Stimulated activated CD8-positive, alpha-beta memory T cell treated with anti-CD3 and anti-CD28 coated beads, Interleukin-12 subunit alpha, Interleukin-12 subunit beta, amount 100 ng/mL, for 4 hours (primary cell): Measurements from ENCODE around the gene TENM4.

ENCODE experiments used
- DNase-seq: peaks from one replicate; pipeline ENCODE4 v3.0.0-alpha.2; 2020; ENCODE audit warnings: low read depth

TENM4 gene

DNA sequence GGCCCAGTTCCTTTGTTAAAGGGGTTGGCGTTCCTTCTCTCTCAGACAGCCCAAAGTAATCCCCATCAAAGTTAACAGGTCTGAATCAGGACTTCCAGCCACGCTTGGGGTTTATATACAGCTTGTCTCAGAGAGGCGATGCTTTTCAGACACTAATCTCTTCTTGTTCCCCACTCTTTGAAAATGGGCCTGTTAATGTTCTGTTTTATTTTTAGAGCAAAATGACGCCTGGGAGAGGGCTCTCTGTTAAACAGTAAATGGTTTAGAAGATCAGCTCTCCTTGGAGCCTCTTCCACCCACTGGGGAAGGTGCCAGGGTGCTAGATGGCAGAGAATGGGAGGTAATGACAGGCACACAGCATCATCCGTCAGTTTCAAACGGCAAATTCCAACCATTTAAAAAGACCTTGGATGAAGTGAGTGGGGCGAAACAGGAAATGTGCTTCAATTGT lies 630.2 kb downstream of the TENM4 start:
- DNase-seq, result no peak

DNA sequence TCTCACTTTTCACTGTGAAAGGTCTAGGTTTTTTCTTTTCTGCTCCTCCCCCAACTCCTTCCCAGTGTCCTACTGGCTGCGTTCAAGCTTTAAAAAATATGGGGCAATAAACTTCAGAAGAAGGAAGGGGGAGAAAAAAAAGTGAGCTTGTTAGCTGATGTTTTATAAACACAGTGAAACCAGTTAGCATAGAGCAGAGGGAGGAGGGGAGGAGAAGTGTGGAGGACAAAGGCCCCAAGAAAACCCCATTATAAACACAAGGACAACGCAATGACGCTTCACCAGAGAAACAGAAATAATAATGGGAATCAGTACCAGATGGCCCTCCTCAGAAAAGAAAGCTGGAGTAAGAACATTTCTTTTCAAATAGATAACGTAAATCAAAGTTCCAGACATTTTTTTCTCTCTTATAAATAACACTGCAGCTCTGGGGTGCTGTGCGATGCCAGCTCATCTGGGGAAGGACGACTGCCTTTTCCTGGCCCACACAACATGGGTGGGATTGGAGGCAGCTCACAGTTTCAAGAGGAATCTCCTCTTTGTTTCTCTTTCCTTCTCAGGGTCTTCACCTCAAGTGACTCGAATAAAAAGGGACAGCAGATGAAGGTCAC lies 630.8 kb downstream of the TENM4 start:
- DNase-seq, result no peak

DNA sequence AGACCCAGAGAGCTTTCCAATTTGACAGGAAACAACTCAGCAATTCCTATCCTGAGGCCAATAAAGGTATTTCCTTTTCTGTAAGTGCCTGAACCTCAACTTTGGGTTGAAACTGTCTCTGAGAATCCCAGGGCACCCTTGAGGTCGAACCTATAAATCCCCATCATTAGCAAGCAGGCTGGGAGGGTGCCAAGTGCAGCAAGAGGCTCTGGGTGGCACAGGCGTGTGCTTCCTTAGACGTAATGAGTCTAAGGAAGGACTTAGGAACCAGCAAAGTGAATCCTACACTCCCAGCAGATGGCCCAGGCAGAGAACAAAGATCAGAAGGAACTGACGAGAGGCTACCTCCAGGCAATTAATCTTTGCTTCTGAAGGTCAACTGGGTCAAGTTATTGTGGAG lies 631.9 kb downstream of the TENM4 start:
- DNase-seq, result no peak

DNA sequence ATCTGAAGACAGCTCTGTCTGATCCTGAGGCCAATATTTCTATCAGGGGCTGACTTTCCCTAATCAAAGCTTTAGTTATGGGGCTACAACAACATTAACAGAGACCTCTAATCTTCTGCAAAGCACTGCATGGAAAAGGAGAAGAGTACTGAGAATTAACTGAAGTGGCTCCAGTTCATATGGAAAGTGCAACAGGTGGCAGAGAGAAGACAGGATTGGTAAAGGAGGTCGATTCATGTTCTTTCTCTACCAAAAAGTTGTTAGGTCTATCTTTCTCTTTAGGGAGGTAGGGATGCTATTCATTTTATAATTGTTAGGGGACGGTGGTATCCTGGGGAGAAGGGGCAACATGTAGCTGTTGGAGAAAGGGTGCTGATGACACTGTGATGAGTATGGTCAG lies 633.5 kb downstream of the TENM4 start:
- no peak for DNase-seq

DNA sequence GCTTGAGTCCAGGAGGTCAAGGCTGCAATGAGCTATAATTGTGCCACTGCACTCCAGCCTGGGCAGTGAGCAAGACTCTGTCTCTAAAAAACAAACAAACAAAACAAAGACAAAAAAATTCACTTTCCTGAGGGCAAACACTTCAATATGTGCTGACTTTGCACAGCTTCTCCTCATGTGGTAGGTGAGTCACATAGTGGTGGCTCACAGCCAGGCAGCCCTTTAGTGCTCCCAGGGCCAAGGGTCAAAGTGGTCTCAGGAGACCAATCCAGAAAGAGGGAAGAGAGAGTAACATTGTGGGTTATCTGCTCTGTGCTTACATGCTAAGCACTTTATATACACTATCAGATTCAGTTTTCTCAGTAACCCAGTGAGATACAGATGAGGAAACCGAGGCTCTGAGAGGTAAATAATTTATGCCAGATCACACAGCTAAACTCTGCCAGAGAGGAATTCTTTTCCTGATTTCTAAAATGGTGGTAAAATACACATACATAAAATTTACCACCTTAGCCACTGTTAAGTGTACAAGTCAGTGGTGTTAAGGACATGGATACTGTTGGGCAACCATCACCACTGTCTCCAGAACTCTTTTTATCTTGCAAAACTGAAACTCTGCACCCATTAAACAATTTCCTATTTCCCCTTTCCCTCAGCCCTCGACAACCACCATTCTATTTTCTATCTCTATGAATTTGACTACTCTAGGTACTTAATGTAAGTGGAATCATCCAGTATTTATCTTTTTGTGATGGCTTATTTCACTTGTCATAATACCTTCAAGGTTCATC lies 634.4 kb downstream of the TENM4 start:
- no peak for DNase-seq

DNA sequence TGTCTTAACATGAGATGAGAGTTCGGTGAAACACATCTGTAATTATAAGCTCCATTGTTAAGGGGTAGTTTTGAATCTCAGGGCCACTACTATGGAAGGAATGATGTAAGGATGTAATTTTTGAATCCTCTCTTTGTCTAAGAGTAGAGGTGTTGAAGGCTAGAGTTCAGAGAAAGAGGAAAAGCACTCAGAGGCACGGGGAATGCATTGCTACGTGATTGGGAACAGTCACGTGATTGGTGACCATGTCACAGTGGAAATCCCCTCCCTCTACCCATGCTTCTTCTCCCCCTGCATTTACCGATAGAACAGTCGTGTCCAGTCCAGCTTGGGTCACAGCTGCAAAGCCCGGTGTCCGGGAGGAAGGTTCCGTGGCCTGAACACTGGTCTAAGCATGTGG lies 635.8 kb downstream of the TENM4 start:
- no peak for DNase-seq

DNA sequence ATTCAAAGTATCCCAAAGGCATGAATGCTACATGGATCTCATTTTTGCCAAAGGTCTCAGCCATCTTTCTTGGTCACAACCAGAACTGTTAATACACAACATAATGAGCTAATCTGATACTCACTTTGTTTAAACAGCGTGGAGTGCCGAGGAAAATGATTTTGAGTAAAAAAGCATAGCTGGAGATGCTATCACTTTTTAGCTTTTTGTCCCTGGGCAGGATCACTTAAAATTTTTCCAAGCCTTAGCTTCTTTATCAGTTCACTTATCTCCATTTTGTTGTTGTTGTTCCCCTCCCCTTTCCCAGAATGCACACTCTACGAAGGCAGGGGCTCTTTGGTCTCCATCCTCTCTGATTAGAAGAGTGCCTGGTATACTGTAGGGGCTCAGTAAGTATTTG lies 636.8 kb downstream of the TENM4 start:
- no peak for DNase-seq

DNA sequence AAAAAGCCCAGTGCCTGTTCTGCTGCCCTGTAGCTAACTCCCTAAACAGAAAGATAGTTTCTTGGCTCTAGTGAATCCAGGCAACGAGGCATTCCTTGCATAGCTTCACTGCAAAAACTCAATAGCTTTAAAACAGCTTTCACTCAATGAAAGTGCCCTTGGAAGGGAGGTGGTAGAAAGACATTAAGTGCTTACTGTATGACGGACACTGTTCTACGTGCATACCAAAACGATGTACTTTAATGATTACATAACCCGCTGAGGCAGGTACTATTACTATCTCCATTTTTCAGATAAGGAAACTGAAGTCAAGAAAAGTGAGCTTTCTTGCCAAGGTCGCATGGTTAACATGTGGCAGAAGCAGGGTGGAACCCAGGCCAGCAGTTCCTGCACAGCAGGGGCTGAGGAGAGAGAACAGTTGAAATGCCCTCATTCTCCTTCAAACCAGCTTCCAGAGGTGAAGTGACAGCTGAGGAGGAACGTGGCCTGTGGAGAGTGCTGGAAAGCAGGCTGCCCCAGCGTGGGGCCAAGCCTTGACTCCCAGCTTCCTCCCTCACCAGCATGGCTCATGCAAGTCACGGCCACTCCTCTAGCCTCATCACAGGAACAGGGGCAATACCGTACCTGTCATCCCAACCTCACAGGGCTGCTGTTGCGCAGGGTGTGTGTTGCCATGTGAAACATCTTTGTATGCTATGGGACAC lies 638.6 kb downstream of the TENM4 start:
- DNase-seq, result no peak

DNA sequence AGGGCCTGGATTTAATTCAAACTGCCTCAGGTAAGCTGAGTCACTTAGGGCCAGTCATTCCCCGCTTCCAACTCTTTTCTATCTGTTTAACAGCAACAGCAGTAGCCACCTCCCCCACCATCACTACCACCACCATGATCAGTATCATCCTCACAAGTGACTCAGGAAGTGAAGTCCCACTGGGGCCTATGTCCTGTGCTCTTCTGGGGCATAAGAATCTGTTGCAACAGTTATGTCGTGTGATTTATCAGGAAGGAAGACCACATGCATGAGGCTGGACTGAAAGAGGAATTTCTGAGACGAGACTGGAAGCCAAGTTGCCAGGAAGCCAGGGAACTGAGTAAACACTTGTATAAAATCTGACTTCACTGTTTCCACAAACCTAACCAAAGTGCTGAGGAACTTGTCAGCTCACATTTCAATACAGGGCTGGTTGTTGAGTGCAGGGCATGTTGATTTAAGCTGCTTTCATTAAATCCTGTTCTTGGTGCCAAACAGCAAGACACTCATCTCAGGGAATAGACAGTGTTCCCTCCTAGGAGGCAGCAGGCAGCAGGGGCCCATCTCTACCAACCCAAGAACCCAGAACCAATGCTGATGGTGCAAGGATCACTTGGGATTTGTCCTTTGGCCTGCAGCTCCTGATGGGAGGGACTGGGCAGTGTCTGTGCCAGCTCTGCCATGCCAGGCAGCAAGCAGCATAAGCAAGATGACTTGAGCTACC lies 639.5 kb downstream of the TENM4 start:
- no peak for DNase-seq

DNA sequence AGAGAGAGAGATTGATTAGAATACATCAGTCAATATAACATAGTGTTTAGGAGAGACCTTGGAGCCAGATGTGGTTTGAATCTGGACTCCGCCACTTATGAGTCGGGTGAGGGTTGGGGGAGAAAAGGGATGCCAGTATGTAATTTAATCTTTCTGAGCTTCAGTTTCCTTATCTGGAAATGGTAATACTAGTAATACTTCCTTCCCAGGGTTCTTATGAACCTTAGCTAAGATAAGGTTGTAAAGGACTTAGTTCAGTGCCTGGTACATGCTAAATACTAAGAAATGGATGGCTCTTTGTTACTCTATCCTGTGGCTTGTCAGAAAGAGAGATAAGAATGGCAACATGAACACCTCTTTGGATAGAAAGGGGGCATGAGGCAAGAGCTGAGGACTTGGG lies 640.1 kb downstream of the TENM4 start:
- DNase-seq, result no peak

DNA sequence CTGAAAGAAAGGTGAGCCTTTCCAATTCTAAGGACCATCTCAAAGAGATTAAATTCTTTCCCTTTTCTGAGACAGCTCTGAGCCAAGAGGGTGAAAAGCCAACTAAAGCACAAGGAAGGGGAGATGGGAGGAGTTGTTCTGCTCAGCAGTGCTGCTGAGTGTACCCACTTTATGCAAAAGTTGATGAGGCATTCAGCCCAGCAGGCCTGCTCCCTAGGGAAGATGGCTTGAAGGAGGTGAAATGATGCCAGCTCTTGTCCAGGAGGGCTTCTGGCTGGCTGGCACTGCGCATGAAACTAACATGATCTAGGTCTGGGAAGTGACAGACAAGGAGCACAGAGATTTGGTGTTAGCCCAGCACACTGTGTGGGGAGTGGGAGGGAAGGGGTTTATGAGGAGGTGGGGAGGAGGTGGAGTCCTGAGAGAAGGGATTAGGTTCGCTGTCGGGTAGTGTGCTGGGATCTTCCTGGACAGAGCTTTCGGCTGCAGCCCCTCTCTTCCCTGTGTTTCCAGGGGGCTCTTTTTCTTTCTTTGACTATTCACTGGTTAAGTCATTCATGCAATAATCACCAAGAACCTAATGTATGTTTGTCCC lies 640.6 kb downstream of the TENM4 start:
- DNase-seq, result no peak

DNA sequence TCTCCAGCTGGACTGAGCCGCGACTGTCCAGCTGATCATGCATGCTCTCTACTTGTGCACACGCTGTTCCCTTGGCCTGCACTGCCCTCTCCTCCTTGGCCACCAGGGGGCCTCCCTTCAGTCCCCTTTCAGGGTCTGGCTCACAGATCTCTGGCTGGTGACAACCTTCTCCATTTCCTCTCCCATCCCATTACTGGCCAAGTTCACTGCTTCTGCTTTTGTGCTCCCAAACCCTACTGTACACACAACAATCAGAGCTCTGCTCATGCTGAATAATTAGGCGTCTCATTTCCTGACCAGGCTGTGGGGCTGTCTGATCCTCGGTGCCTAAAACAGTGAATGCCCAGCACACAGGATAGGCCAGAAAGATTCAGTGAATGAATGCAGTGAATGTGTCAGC lies 642.2 kb downstream of the TENM4 start:
- DNase-seq, result no peak

DNA sequence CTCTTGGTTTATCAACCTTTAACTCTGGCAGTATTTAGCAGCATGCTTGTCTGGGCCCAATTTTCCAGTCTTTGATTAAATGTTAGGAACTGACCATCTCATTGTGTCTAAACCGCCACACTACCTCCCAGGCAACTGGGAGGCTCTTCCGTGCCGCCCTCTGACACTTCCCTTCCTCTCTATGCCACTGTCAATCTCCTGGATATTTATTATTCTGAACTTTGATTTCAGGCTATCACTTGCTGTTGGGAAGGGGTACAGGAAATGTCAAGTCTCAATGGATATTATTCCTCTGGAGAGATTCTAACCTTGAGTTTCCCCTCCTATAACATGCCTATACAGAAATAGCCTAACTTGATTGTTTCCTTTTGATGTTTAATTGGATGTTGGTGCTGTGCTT lies 643.3 kb downstream of the TENM4 start:
- DNase-seq, result no peak

DNA sequence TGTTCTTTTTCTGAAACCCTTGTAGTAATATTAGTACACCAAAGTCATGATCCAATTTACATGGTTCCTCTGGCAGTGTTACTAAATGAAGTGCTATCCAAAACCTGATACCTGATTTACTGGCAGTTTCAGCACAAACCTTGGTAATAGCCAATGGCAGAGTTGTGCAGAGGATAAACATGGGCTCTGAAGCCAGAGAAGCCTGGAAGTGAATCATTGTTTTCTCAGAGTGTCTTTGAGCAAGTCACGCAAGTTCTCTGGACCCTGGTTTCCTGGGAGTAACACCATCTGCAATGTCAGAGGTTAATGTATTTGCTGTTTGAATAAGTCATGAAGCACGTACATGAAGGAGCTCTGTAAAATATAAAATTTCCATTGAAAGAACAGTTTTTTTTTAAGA lies 643.9 kb downstream of the TENM4 start:
- no peak for DNase-seq

DNA sequence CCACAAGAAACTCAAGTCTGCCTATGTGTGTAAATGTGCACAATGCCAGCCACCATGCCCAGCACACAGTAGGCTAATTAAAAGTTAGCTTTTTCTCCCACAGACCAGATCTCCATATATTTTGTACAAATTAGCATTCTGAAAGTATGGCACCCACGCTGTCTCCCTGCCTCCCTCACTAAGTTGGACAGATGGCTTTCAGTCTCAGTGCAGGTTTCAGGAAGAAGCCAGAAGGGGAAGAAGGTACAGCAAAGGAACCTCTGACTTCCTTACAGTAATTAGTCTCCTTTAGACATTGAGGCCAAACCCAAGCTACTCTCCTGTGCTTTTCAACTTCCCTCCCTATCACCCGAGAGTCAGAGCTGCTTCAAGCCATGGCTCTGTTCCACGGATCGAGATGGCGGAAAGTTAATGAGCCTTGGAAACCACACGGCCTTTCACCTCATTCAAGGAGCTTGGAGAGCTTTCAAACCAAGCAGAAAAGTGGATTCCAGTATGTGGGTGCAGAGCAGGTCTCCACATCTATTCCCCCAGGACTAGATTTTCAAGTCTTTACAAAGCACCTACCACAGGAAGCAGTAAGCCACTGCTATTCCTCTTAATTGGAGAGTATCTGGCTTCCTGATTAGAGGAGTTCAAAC lies 645.1 kb downstream of the TENM4 start:
- no peak for DNase-seq

DNA sequence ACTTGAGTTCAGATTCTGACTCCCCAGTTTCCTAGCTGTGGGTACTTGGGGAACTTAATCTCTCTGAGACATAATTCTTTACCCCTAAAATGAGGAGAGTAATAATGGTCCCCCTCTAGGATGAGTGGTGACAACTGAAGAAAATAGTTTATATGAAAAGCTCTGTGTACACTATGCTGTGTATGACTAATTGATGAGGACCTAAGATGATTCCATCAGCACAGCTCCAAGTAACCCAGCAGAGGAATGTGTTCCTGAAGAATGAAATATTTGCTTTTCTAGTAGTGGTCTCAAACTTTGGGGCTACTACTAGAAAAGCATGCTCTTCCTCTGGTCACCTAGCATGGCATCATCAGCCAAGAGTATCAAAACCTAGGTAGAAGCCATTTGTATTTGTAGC lies 648.9 kb downstream of the TENM4 start:
- no peak for DNase-seq

DNA sequence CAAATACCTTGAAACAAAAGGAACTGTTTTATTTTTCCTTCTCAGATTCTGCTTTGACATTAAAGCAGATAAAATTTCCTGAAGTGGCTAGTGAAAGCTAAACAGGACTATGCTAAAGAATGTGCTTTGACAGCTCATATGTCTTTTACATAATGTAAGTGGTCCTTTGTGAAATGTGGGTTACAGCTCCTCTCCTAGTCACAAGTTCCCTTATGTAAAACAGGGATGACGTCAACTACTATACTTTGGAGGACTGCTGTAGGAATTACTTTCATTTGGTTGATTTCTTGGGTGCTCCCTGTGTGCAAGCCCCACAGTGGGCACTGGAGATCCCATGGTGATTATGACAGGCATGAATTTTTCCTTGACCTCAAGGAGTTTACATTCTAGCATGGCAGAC lies 649.6 kb downstream of the TENM4 start:
- no peak for DNase-seq

DNA sequence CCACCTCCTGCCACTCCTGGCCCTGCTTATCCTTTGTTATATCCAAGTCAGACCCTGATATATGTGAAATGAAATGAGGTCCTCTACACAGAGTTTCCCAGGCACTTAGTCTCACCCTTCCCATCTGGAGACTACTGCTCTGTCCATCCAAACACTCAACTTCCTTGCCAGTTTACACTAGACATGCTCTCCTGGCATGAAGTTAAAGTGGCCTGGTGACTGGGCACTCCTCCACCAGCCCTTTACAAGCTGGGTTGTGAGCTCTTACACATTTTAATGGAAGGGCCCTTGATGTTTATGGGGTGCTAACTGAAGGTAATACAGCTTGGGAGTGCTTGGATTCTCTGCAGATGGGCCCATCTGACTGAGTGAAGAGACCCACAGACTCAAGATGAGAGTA lies 650.0 kb downstream of the TENM4 start:
- no peak for DNase-seq

DNA sequence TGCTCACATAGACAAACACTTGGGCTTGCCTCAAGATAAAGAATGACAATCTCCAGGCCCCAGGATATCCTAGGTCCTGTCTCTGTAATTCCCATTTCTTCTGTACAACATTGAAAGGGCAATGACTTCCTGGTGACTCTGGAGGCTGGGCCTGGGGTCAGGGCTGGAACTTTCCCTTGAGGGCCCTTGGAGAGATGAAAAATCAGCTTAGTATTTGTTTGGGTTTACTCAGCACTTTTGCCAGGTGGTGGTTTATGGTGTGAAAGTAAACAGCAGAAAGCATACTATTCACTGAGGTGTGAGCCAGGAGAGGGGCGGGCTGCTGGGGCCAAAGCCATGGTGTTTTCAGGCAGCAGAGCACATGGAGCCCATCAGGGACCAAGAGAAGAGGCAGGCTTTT lies 651.5 kb downstream of the TENM4 start:
- no peak for DNase-seq

DNA sequence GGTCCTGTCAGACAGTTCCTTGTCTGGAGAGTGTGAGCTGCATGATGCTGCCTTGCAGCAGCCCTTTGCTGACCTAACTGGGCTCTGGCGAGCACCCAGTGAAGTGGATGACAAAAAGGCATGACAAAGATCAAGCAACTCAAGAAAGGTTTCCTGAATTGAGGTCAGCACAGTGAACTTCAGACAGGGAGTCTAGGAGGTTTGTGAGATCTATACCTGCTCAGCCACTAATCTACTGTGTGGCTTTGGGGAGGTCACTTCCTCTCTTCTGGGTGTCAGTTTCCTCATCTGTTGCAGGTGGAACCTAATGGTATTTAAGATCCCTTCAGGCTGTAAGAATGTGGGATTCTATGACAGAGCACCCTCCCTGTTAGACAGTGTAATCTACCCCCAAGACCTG lies 652.3 kb downstream of the TENM4 start:
- no peak for DNase-seq

DNA sequence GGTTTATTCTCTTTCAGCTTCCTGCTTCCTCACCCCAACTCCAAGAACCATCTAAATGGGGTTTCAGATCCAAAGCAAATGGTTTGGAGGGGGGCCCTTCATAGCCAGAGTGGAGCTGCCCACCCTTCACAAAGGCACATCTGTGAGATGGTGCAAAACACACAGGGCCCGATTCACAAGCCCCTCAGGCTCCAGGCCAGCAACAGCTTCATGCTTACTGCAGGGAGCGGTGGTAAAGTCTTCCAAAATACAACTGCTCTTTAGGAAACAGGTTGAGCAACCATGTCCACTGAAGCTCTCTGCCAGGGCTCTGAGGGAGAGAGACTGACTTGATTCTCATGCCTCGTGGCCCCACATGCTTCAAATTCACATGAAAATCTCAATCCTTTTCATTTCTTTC lies 653.1 kb downstream of the TENM4 start:
- no peak for DNase-seq

DNA sequence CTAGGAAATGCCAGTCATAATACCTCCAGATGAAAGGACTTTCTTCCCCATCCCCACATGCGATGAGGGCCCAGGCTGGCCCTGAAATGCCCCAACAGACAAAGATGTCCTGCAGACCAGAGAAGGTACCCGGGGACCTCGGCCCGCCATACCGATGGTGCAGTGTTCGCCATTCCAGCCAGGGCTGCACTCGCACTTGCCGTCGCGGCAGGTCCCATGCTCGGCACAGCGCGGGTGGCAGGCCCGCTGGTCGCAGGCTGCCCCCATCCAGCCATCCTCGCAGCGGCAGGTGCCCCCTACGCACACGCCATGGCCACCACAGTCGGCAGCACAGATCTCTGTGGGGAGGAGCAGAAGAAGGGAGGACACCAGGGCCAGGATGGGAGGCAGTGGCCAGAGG lies 654.1 kb downstream of the TENM4 start:
- DNase-seq, result no peak
